ENCODE results near the gene NPAS1.

- TF ChIP-seq POLR2A (IDR thresholded peaks at IDR 0.05; ENCODE audit: borderline replicate concordance, extremely low read depth, insufficient read depth, insufficient read length) (no peak), POLR2AphosphoS5 (IDR thresholded peaks at IDR 0.05; ENCODE audit: low read depth, low read length) (no peak), EZH2phosphoT487 (IDR thresholded peaks at IDR 0.05; ENCODE audit: borderline replicate concordance) (no peak), RAD21 (IDR thresholded peaks at IDR 0.05; ENCODE audit: low read depth) (no peak), EZH2 (IDR thresholded peaks at IDR 0.05) (no peak), REST (IDR thresholded peaks at IDR 0.05; ENCODE audit: low read depth) (no peak)
- TF ChIP-seq, protein P1, sequence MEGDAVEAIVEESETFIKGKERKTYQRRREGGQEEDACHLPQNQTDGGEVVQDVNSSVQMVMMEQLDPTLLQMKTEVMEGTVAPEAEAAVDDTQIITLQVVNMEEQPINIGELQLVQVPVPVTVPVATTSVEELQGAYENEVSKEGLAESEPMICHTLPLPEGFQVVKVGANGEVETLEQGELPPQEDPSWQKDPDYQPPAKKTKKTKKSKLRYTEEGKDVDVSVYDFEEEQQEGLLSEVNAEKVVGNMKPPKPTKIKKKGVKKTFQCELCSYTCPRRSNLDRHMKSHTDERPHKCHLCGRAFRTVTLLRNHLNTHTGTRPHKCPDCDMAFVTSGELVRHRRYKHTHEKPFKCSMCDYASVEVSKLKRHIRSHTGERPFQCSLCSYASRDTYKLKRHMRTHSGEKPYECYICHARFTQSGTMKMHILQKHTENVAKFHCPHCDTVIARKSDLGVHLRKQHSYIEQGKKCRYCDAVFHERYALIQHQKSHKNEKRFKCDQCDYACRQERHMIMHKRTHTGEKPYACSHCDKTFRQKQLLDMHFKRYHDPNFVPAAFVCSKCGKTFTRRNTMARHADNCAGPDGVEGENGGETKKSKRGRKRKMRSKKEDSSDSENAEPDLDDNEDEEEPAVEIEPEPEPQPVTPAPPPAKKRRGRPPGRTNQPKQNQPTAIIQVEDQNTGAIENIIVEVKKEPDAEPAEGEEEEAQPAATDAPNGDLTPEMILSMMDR (IDR thresholded peaks at IDR 0.05 in 2 of 3, conservative IDR thresholded peaks at IDR 0.05 in 1 of 3; ENCODE audit: borderline replicate concordance in 1 of 3, insufficient read depth in 1 of 3, low read depth in 2 of 3, low read length in 2 of 3) = no peak
- TF ChIP-seq, protein P2, sequence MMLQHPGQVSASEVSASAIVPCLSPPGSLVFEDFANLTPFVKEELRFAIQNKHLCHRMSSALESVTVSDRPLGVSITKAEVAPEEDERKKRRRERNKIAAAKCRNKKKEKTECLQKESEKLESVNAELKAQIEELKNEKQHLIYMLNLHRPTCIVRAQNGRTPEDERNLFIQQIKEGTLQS (IDR thresholded peaks at IDR 0.05) = no peak
- TF ChIP-seq, protein P3, sequence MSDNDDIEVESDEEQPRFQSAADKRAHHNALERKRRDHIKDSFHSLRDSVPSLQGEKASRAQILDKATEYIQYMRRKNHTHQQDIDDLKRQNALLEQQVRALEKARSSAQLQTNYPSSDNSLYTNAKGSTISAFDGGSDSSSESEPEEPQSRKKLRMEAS (IDR thresholded peaks at IDR 0.05) = no peak
Observed at GRCh38 chr19:46993622-46994021, 26.0 kb upstream of the NPAS1 start.
